ENCODE measurements around the gene ARMC6. TPM values are rescaled to one million over a fixed set of nuclear protein-coding genes. Genes with fewer than 3 reads are reported as not detected.
A peak's percentile ranks its signal among the peaks of the same experiment; 100 is the strongest.

The ARMC6 gene
- total RNA-seq, 1 experiment from 2014 or later = 66.5 TPM

DNA sequence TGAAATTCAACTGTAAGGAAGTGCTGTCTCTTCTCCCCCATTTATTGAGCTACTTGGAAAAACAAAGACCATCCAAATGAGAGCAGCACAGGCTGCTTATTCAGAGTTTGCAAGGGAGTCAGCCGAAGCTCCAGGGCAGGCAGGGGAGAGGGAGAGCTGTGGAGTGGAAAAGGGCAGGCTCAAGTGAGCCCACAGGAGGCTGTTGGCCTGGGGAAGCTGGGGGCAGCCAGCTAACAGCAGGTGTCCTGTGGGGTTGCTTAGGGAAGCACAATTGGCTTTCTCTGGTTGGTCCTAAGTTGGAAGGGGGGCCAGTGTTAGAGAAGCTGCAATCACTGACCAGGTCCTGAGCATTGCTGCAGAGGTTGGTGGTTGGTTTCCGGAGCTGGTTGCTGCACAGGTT is 54.3 kb downstream of the ARMC6 start:
- H3K4ac ChIP-seq (ENCODE audit: low read depth, low read length) = no peak overlapping the region
- Mint-ChIP-seq H3K9me3 (no peaks in the 10 kb centered on the region), H3K27ac (peak overlapping the region in 1 of 3 experiments; percentile 64; a peak in 2 of 7 replicates), H3K4me3 (no peak overlapping the region), H3K36me3 (ENCODE audit: insufficient read depth in 1 of 3, low read depth in 3 of 3) (no peaks in the 10 kb centered on the region), H3K27me3 (ENCODE audit: low read depth) (peaks cover 13% of the 10 kb centered on the region), H3K4me1 (peaks cover 25 to 29% of the 10 kb centered on the region in 2 experiments)
- H2BK15ac ChIP-seq (ENCODE audit: low read depth, low read length) = no peak overlapping the region
- H2BK20ac ChIP-seq (ENCODE audit: low read depth, low read length, poor library complexity, severe bottlenecking) = no peak overlapping the region
- no peaks in the 10 kb centered on the region for H3K79me1 ChIP-seq (ENCODE audit: insufficient read depth, low read depth, low read length, poor library complexity, severe bottlenecking)
- no peak overlapping the region; the same call in 1 of the 2 replicates for H3K14ac ChIP-seq (ENCODE audit: insufficient read depth, low read length)
- no peak overlapping the region for H3K9ac ChIP-seq (ENCODE audit: extremely low read depth, insufficient read length, low read length)
- H4K20me1 ChIP-seq (ENCODE audit: control insufficient read depth, insufficient read depth, insufficient read length) = no peaks in the 10 kb centered on the region
- no peak overlapping the region for H2AK5ac ChIP-seq (ENCODE audit: insufficient read length, low read length)
- no peak overlapping the region for H3K18ac ChIP-seq (ENCODE audit: insufficient read length, low read depth, low read length)
- DNase-seq = no peak
- H2BK5ac ChIP-seq (ENCODE audit: insufficient read length, low read length) = no peak overlapping the region
- H2AFZ ChIP-seq (ENCODE audit: low read length) = no peak overlapping the region
- H3K56ac ChIP-seq (ENCODE audit: insufficient read length, low read depth, low read length) = no peak overlapping the region
- no peak overlapping the region for H3K4me2 ChIP-seq (ENCODE audit: insufficient read depth, insufficient read length, low read length)
- H3K27ac ChIP-seq (ENCODE audit: insufficient read length, low read depth, low read length) = no peak overlapping the region
- no peak overlapping the region for H2BK120ac ChIP-seq (ENCODE audit: low read depth, low read length, poor library complexity, severe bottlenecking)
- H3T11ph ChIP-seq (ENCODE audit: low read length) = no peak overlapping the region
- H3K23me2 ChIP-seq (ENCODE audit: insufficient read length, low read depth, low read length, poor library complexity, severe bottlenecking) = no peaks in the 10 kb centered on the region
- H3K9me3 ChIP-seq (ENCODE audit: control insufficient read depth, low read depth, low read length) = no peaks in the 10 kb centered on the region
- H3K79me2 ChIP-seq (ENCODE audit: insufficient read depth, low read length) = no peaks in the 10 kb centered on the region
- no peak overlapping the region for H4K91ac ChIP-seq (ENCODE audit: insufficient read length, low read depth, low read length)
- TF ChIP-seq, protein P1, sequence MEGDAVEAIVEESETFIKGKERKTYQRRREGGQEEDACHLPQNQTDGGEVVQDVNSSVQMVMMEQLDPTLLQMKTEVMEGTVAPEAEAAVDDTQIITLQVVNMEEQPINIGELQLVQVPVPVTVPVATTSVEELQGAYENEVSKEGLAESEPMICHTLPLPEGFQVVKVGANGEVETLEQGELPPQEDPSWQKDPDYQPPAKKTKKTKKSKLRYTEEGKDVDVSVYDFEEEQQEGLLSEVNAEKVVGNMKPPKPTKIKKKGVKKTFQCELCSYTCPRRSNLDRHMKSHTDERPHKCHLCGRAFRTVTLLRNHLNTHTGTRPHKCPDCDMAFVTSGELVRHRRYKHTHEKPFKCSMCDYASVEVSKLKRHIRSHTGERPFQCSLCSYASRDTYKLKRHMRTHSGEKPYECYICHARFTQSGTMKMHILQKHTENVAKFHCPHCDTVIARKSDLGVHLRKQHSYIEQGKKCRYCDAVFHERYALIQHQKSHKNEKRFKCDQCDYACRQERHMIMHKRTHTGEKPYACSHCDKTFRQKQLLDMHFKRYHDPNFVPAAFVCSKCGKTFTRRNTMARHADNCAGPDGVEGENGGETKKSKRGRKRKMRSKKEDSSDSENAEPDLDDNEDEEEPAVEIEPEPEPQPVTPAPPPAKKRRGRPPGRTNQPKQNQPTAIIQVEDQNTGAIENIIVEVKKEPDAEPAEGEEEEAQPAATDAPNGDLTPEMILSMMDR (conservative IDR thresholded peaks at IDR 0.05) = no peak
- no peak overlapping the region for H2BK12ac ChIP-seq (ENCODE audit: insufficient read length, low read depth, low read length)
- H3K23ac ChIP-seq (ENCODE audit: insufficient read length, low read depth, low read length) = no peak overlapping the region
- peaks cover 7% of the 10 kb centered on the region; the same call in 1 of the 2 replicates for H3K4me1 ChIP-seq (ENCODE audit: insufficient read depth, low read length)
- no peak overlapping the region for H4K5ac ChIP-seq (ENCODE audit: insufficient read length, low read depth, low read length)
- H4K8ac ChIP-seq (replicated peaks; ENCODE audit: insufficient read length, low read depth, low read length) = no peak overlapping the region
- no peaks in the 10 kb centered on the region; the same call in 1 of the 2 replicates for H3K27me3 ChIP-seq (ENCODE audit: insufficient read depth, low read length)
- no CpG with 5 or more reads among the region's 2 CpGs for WGBS (ENCODE audit: extremely low coverage, insufficient read length, low lambda C conversion rate)
